BE2C (cell line): ENCODE data around the gene COPB2.

Experiments
- DNase-seq: peaks from one replicate; pipeline ENCODE4 v3.0.0-alpha.2; 2020
- H3K27me3 ChIP-seq: fragments of 250-450 bp; sonication (Bioruptor Pico); 2 replicates; pipeline ENCODE4 v1.5.1; 2020; ENCODE audit warnings: mild to moderate bottlenecking
- H3K36me3 ChIP-seq: fragments of 250-450 bp; sonication (Bioruptor Pico); 2 replicates; pipeline ENCODE4 v1.5.1; 2020; ENCODE audit warnings: mild to moderate bottlenecking
- H3K4me1 ChIP-seq: fragments of 250-450 bp; sonication (Bioruptor Pico); 2 replicates; pipeline ENCODE4 v1.5.1; 2020
- H3K4me3 ChIP-seq: 2 replicates; pipeline ENCODE4 v1.5.1; 2011; ENCODE audit warnings: low read depth, low read length
- H3K9me3 ChIP-seq: fragments of 250-450 bp; sonication (Bioruptor Pico); 2 replicates; pipeline ENCODE4 v1.5.1; 2020
- TF ChIP-seq, protein P1 (sequence below): IDR thresholded peaks from 2 replicates; pipeline ENCODE4 v1.5.1; 2012; ENCODE audit warnings: mild to moderate bottlenecking, low read depth, low read length

COPB2 gene

GRCh38 chr3:139353920-139354556 lies 35.4 kb downstream of the COPB2 start:
- Histone ChIP-seq H3K9me3 (no peaks in the 10 kb centered on the region), H3K27me3 (no peaks in the 10 kb centered on the region), H3K4me3 (no peak overlapping the region), H3K4me1 (0 out of 2 replicates have a peak, but pooled peaks cover 4% of the 10 kb centered on the region), H3K36me3 (peaks cover 88% of the 10 kb centered on the region)
- TF ChIP-seq, protein P1, sequence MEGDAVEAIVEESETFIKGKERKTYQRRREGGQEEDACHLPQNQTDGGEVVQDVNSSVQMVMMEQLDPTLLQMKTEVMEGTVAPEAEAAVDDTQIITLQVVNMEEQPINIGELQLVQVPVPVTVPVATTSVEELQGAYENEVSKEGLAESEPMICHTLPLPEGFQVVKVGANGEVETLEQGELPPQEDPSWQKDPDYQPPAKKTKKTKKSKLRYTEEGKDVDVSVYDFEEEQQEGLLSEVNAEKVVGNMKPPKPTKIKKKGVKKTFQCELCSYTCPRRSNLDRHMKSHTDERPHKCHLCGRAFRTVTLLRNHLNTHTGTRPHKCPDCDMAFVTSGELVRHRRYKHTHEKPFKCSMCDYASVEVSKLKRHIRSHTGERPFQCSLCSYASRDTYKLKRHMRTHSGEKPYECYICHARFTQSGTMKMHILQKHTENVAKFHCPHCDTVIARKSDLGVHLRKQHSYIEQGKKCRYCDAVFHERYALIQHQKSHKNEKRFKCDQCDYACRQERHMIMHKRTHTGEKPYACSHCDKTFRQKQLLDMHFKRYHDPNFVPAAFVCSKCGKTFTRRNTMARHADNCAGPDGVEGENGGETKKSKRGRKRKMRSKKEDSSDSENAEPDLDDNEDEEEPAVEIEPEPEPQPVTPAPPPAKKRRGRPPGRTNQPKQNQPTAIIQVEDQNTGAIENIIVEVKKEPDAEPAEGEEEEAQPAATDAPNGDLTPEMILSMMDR = peak; percentile 95
- DNase-seq = peak; percentile 56

GRCh38 chr3:139346771-139347170 lies 42.7 kb downstream of the COPB2 start:
- no peak for DNase-seq
- H3K36me3 ChIP-seq = peaks cover 43% of the 10 kb centered on the region

GRCh38 chr3:139343895-139344856 lies 45.3 kb downstream of the COPB2 start, which contains the start of gene MRPS22:
MRPS22 (plus strand) TSS chr3:139344020; CDS start chr3:139344027, 7 bp downstream.
- peak within 1 kb of the TSS; percentile 86 for H3K4me3 ChIP-seq
- H3K36me3 ChIP-seq = peaks cover 18% of the 10 kb centered on the region
- DNase-seq = peak; percentile 84
- peaks cover 3% of the 10 kb centered on the region; the same call in 1 of the 2 replicates for H3K4me1 ChIP-seq
- TF ChIP-seq, protein P1 = no peak
- H3K9me3 ChIP-seq = no peaks in the 10 kb centered on the region
- H3K27me3 ChIP-seq = no peaks in the 10 kb centered on the region

More at GRCh38 chr3:139346771-139347170, 42.7 kb downstream of the COPB2 start:
- Histone ChIP-seq H3K4me3 (no peak overlapping the region), H3K4me1 (no peaks in the 10 kb centered on the region), H3K27me3 (no peaks in the 10 kb centered on the region), H3K9me3 (no peaks in the 10 kb centered on the region)
- TF ChIP-seq, protein P1 = no peak

GRCh38 chr3:139342054-139342453 lies 47.4 kb downstream of the COPB2 start:
- Histone ChIP-seq H3K4me1 (peaks cover 5% of the 10 kb centered on the region; the same call in 1 of the 2 replicates), H3K9me3 (no peaks in the 10 kb centered on the region), H3K36me3 (no peaks in the 10 kb centered on the region; the same call in 1 of the 2 replicates), H3K4me3 (no peak overlapping the region), H3K27me3 (0 out of 2 replicates have a peak, but pooled peaks cover 1% of the 10 kb centered on the region)
- no peak for DNase-seq
- TF ChIP-seq, protein P1 = no peak

DNA sequence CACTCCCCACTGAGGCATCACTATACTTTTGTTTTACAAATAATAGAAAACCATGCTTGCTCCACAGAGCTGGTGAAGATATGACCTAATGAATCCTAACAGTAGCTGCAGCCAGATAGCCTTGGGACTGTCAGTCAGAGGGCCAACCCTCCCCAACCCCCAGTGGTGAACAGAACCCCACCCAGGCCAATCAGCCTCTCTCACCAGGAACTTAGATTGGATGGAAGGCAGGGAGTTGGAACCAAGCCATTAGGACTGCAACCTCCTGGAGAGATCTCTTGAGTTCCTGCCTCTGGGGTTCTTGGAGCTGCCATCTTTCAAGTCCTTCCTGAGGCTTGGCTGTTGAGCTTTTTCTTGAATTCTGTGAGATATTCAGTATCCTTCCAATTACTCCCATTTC lies 48.7 kb downstream of the COPB2 start:
- no peaks in the 10 kb centered on the region for H3K9me3 ChIP-seq
- no peaks in the 10 kb centered on the region for H3K36me3 ChIP-seq
- peaks cover 5% of the 10 kb centered on the region; the same call in 1 of the 2 replicates for H3K4me1 ChIP-seq
- TF ChIP-seq, protein P1 = no peak
- DNase-seq = no peak
- 0 out of 2 replicates have a peak, but pooled peaks cover 3% of the 10 kb centered on the region for H3K27me3 ChIP-seq
- H3K4me3 ChIP-seq = no peak overlapping the region
